Measurements from ENCODE around the gene KRTAP10-8.

Gene KRTAP10-8

GRCh38 chr21:44650265-44650972, 38.5 kb downstream of the KRTAP10-8 start:
- no CpG with 5 or more reads among the region's 20 CpGs for WGBS (ENCODE audit: extremely low coverage, insufficient coverage, low lambda C conversion rate)
- DNase-seq, result no peak
- H3K4me3 ChIP-seq (ENCODE audit: low read length), result no peak overlapping the region
- H3K36me3 ChIP-seq (ENCODE audit: control insufficient read depth, insufficient read depth, low read length), result no peaks in the 10 kb centered on the region
- no peaks in the 10 kb centered on the region for H3K27me3 ChIP-seq (ENCODE audit: insufficient read depth, low read length, poor library complexity)
- H3K23ac ChIP-seq (ENCODE audit: low read length), result no peak overlapping the region
- no peak overlapping the region for H2BK15ac ChIP-seq (replicated peaks; ENCODE audit: low read depth)
- H4K5ac ChIP-seq (ENCODE audit: low read length), result no peak overlapping the region
- H3K56ac ChIP-seq (ENCODE audit: low read length), result no peak overlapping the region
- no peak overlapping the region for H2BK5ac ChIP-seq (ENCODE audit: low read length)
- no peak overlapping the region for H3K4ac ChIP-seq (ENCODE audit: low read depth, low read length)
- H3K27ac ChIP-seq (ENCODE audit: low read depth, low read length), result no peak overlapping the region
- no peaks in the 10 kb centered on the region for H3K4me1 ChIP-seq (ENCODE audit: control insufficient read depth, low read depth, low read length)
- H2AK5ac ChIP-seq (ENCODE audit: low read length), result no peak overlapping the region
- H3K79me2 ChIP-seq (ENCODE audit: control insufficient read depth, insufficient read depth, low read length), result no peaks in the 10 kb centered on the region
- H2BK120ac ChIP-seq (ENCODE audit: low read depth, low read length), result no peak overlapping the region
- no peak overlapping the region for H3K4me2 ChIP-seq (ENCODE audit: low read length)
- no peak overlapping the region for H3K18ac ChIP-seq (ENCODE audit: low read length)
- no peak overlapping the region for H4K8ac ChIP-seq (ENCODE audit: low read depth, low read length)
- H3K79me1 ChIP-seq (ENCODE audit: low read length), result no peaks in the 10 kb centered on the region
- no peak overlapping the region for H3K9ac ChIP-seq (ENCODE audit: low read length)

GRCh38 chr21:44650973-44651675, 39.2 kb downstream of the KRTAP10-8 start:
- DNase-seq, result no peak
- H2BK15ac ChIP-seq (replicated peaks; ENCODE audit: low read depth), result no peak overlapping the region
- H2AK5ac ChIP-seq (ENCODE audit: low read length), result no peak overlapping the region
- H3K4ac ChIP-seq (ENCODE audit: low read depth, low read length), result no peak overlapping the region
- H4K5ac ChIP-seq (ENCODE audit: low read length), result no peak overlapping the region
- no peak overlapping the region for H4K8ac ChIP-seq (ENCODE audit: low read depth, low read length)
- H2BK5ac ChIP-seq (ENCODE audit: low read length), result no peak overlapping the region
- H3K9ac ChIP-seq (ENCODE audit: low read length), result no peak overlapping the region
- WGBS (ENCODE audit: extremely low coverage, insufficient coverage, low lambda C conversion rate), result no CpG with 5 or more reads among the region's 12 CpGs
- no peaks in the 10 kb centered on the region for H3K79me2 ChIP-seq (ENCODE audit: control insufficient read depth, insufficient read depth, low read length)
- no peaks in the 10 kb centered on the region for H3K79me1 ChIP-seq (ENCODE audit: low read length)
- H3K4me2 ChIP-seq (ENCODE audit: low read length), result no peak overlapping the region
- no peaks in the 10 kb centered on the region for H3K36me3 ChIP-seq (ENCODE audit: control insufficient read depth, insufficient read depth, low read length)
- H3K56ac ChIP-seq (ENCODE audit: low read length), result no peak overlapping the region
- H3K18ac ChIP-seq (ENCODE audit: low read length), result no peak overlapping the region
- H3K4me3 ChIP-seq (ENCODE audit: low read length), result no peak overlapping the region
- H3K4me1 ChIP-seq (ENCODE audit: control insufficient read depth, low read depth, low read length), result no peaks in the 10 kb centered on the region
- no peaks in the 10 kb centered on the region for H3K27me3 ChIP-seq (ENCODE audit: insufficient read depth, low read length, poor library complexity)
- H3K27ac ChIP-seq (ENCODE audit: low read depth, low read length), result no peak overlapping the region
- no peak overlapping the region for H3K23ac ChIP-seq (ENCODE audit: low read length)
- no peak overlapping the region for H2BK120ac ChIP-seq (ENCODE audit: low read depth, low read length)

GRCh38 chr21:44653123-44653522, 41.2 kb downstream of the KRTAP10-8 start:
- H4K8ac ChIP-seq (ENCODE audit: low read depth, low read length), result no peak overlapping the region
- H3K56ac ChIP-seq (ENCODE audit: low read length), result no peak overlapping the region
- no peaks in the 10 kb centered on the region for H3K27me3 ChIP-seq (ENCODE audit: insufficient read depth, low read length, poor library complexity)
- H2AK5ac ChIP-seq (ENCODE audit: low read length), result no peak overlapping the region
- no peak for DNase-seq
- no peaks in the 10 kb centered on the region for H3K79me1 ChIP-seq (ENCODE audit: low read length)
- H4K5ac ChIP-seq (ENCODE audit: low read length), result no peak overlapping the region
- no peak overlapping the region for H3K4ac ChIP-seq (ENCODE audit: low read depth, low read length)
- no peak overlapping the region for H2BK5ac ChIP-seq (ENCODE audit: low read length)
- H3K36me3 ChIP-seq (ENCODE audit: control insufficient read depth, insufficient read depth, low read length), result no peaks in the 10 kb centered on the region
- no peak overlapping the region for H3K18ac ChIP-seq (ENCODE audit: low read length)
- H3K4me1 ChIP-seq (ENCODE audit: control insufficient read depth, low read depth, low read length), result no peaks in the 10 kb centered on the region
- no peak overlapping the region for H3K4me2 ChIP-seq (ENCODE audit: low read length)
- no peak overlapping the region for H3K27ac ChIP-seq (ENCODE audit: low read depth, low read length)
- H2BK15ac ChIP-seq (replicated peaks; ENCODE audit: low read depth), result no peak overlapping the region
- no CpG with 5 or more reads among the region's 14 CpGs for WGBS (ENCODE audit: extremely low coverage, insufficient coverage, low lambda C conversion rate)
- no peak overlapping the region for H3K9ac ChIP-seq (ENCODE audit: low read length)
- H2BK120ac ChIP-seq (ENCODE audit: low read depth, low read length), result no peak overlapping the region
- H3K79me2 ChIP-seq (ENCODE audit: control insufficient read depth, insufficient read depth, low read length), result no peaks in the 10 kb centered on the region
- H3K4me3 ChIP-seq (ENCODE audit: low read length), result no peak overlapping the region
- H3K23ac ChIP-seq (ENCODE audit: low read length), result no peak overlapping the region

- DNase-seq, result no peak
- Histone ChIP-seq H3K4me3 (ENCODE audit: low read length) (no peak overlapping the region), H3K36me3 (ENCODE audit: control insufficient read depth, insufficient read depth, low read length) (no peaks in the 10 kb centered on the region), H4K5ac (ENCODE audit: low read length) (no peak overlapping the region), H2BK15ac (replicated peaks; ENCODE audit: low read depth) (no peak overlapping the region), H3K79me2 (ENCODE audit: control insufficient read depth, insufficient read depth, low read length) (no peaks in the 10 kb centered on the region), H3K27me3 (ENCODE audit: insufficient read depth, low read length, poor library complexity) (no peaks in the 10 kb centered on the region), H3K79me1 (ENCODE audit: low read length) (no peaks in the 10 kb centered on the region), H2AK5ac (ENCODE audit: low read length) (no peak overlapping the region), H3K9ac (ENCODE audit: low read length) (no peak overlapping the region), H4K8ac (ENCODE audit: low read depth, low read length) (no peak overlapping the region), H2BK5ac (ENCODE audit: low read length) (no peak overlapping the region), H3K23ac (ENCODE audit: low read length) (no peak overlapping the region), H3K27ac (ENCODE audit: low read depth, low read length) (no peak overlapping the region), H3K4me1 (ENCODE audit: control insufficient read depth, low read depth, low read length) (peaks cover under 1% of the 10 kb centered on the region), H2BK120ac (ENCODE audit: low read depth, low read length) (no peak overlapping the region), H3K56ac (ENCODE audit: low read length) (no peak overlapping the region), H3K18ac (ENCODE audit: low read length) (no peak overlapping the region), H3K4ac (ENCODE audit: low read depth, low read length) (no peak overlapping the region), H3K4me2 (ENCODE audit: low read length) (no peak overlapping the region)
- WGBS (ENCODE audit: extremely low coverage, insufficient coverage, low lambda C conversion rate), result no CpG with 5 or more reads among the region's 17 CpGs
Measured at GRCh38 chr21:44653656-44654575, 42.0 kb downstream of the KRTAP10-8 start.

GRCh38 chr21:44654576-44655175, 42.8 kb downstream of the KRTAP10-8 start, which contains the start of gene KRTAP12-4:
Gene KRTAP12-4, minus strand, starts transcription at chr21:44654659. Its CDS starts 45 bp downstream, at chr21:44654614.
- no CpG with 5 or more reads among the region's 9 CpGs for WGBS (ENCODE audit: extremely low coverage, insufficient coverage, low lambda C conversion rate)
- no peak within 1 kb of the TSS for H2BK5ac ChIP-seq (ENCODE audit: low read length)
- no peak for DNase-seq

More at GRCh38 chr21:44654576-44655175, 42.8 kb downstream of the KRTAP10-8 start, which contains the start of gene KRTAP12-4:
- no peaks in the 10 kb centered on the region for H3K79me2 ChIP-seq (ENCODE audit: control insufficient read depth, insufficient read depth, low read length)
- no peak within 1 kb of the TSS for H4K8ac ChIP-seq (ENCODE audit: low read depth, low read length)
- H3K27me3 ChIP-seq (ENCODE audit: insufficient read depth, low read length, poor library complexity), result no peaks in the 10 kb centered on the region
- H2AK5ac ChIP-seq (ENCODE audit: low read length), result no peak within 1 kb of the TSS
- H3K18ac ChIP-seq (ENCODE audit: low read length), result no peak within 1 kb of the TSS
- H3K23ac ChIP-seq (ENCODE audit: low read length), result no peak within 1 kb of the TSS
- no peak within 1 kb of the TSS for H2BK15ac ChIP-seq (replicated peaks; ENCODE audit: low read depth)
- no peak within 1 kb of the TSS for H3K27ac ChIP-seq (ENCODE audit: low read depth, low read length)
- H3K36me3 ChIP-seq (ENCODE audit: control insufficient read depth, insufficient read depth, low read length), result no peaks in the 10 kb centered on the region
- no peak within 1 kb of the TSS for H2BK120ac ChIP-seq (ENCODE audit: low read depth, low read length)
- H3K4me2 ChIP-seq (ENCODE audit: low read length), result no peak within 1 kb of the TSS
- H3K9ac ChIP-seq (ENCODE audit: low read length), result no peak within 1 kb of the TSS
- H3K56ac ChIP-seq (ENCODE audit: low read length), result no peak within 1 kb of the TSS
- peaks cover 2% of the 10 kb centered on the region for H3K4me1 ChIP-seq (ENCODE audit: control insufficient read depth, low read depth, low read length)
- no peak within 1 kb of the TSS for H3K4me3 ChIP-seq (ENCODE audit: low read length)
- H3K4ac ChIP-seq (ENCODE audit: low read depth, low read length), result no peak within 1 kb of the TSS
- no peaks in the 10 kb centered on the region for H3K79me1 ChIP-seq (ENCODE audit: low read length)
- no peak within 1 kb of the TSS for H4K5ac ChIP-seq (ENCODE audit: low read length)

Measured in mesendoderm (in vitro differentiated cells).